HepG2 (cell line): ENCODE measurements around the gene TBC1D14. TPM values are rescaled to one million over a fixed set of nuclear protein-coding genes. Genes with fewer than 3 reads are reported as not detected.

Experiments used
- AHDC1 ChIP-seq: sonication (generic); formaldehyde crosslinking; IDR thresholded peaks from 2 replicates; pipeline ENCODE4 v1.5.1; 2020; ENCODE audit warnings: mild to moderate bottlenecking, missing genetic modification reagents, borderline replicate concordance
- ARID4A ChIP-seq: sonication (generic); formaldehyde crosslinking; IDR thresholded peaks from 2 replicates; pipeline ENCODE4 v1.5.0; 2020; ENCODE audit warnings: mild to moderate bottlenecking, missing genetic modification reagents, borderline replicate concordance
- ARID5B ChIP-seq: IDR thresholded peaks from 2 replicates; pipeline ENCODE4 v1.4.0; 2020; ENCODE audit warnings: mild to moderate bottlenecking, missing genetic modification reagents
- MBNL3 ChIP-seq: fragments of 250-450 bp; sonication (Bioruptor Pico); conservative IDR thresholded peaks from 2 replicates; pipeline ENCODE4 v1.8.0; 2022; ENCODE audit warnings: mild to moderate bottlenecking, inconsistent platforms
- NFATC3 ChIP-seq: sonication (generic); formaldehyde crosslinking; IDR thresholded peaks from 2 replicates; pipeline ENCODE4 v1.5.1; 2020; ENCODE audit warnings: mild to moderate bottlenecking, missing genetic modification reagents
- RBAK ChIP-seq: sonication (generic); formaldehyde crosslinking; IDR thresholded peaks from 2 replicates; pipeline ENCODE4 v1.5.1; 2020; ENCODE audit warnings: mild to moderate bottlenecking, missing genetic modification reagents
- TGIF2 ChIP-seq: IDR thresholded peaks from 2 replicates; pipeline ENCODE4 v1.6.1; 2016; ENCODE audit warnings: control low read depth, missing compliant biosample characterization
- ZBTB2 ChIP-seq: sonication (generic); formaldehyde crosslinking; IDR thresholded peaks from 2 replicates; pipeline ENCODE4 v1.8.0; 2022; ENCODE audit warnings: low read depth, missing genetic modification reagents
- ZGPAT ChIP-seq: IDR thresholded peaks from 2 replicates; pipeline ENCODE4 v1.6.1; 2016; ENCODE audit warnings: mild to moderate bottlenecking
- ZNF709 ChIP-seq: sonication (generic); formaldehyde crosslinking; IDR thresholded peaks from 2 replicates; pipeline ENCODE4 v1.5.0; 2020; ENCODE audit warnings: mild to moderate bottlenecking, missing genetic modification reagents
- ZNF75D ChIP-seq: sonication (generic); formaldehyde crosslinking; IDR thresholded peaks from 2 replicates; pipeline ENCODE4 v1.8.1; 2023; ENCODE audit warnings: missing genetic modification reagents, mild to moderate bottlenecking, borderline replicate concordance
- polyA plus RNA-seq, 8 experiments: library from polyadenylated mRNA; depleted of rRNA in 3 of 8; stranded (reverse) in 7 of 8; unstranded in 1 of 8; fragments of >200 nt; fragmentation: Illumina TruSeq in 4 of 8; extraction: Trizol in 4 of 8; gene quantifications; 2 replicates each; pipeline versions ENCODE4 v1.2.1 to v1.2.3, GENCODE V29; 2011 to 2016; ENCODE audit warnings: low read depth in 4 of 8, missing spikeins in 1 of 8, mixed read lengths in 1 of 8; ENCODE audit not compliant: insufficient read depth in 1 of 8
- total RNA-seq, 5 experiments: library from RNA; depleted of rRNA; stranded (reverse); fragments of >200 nt; fragmentation: Illumina TruSeq; extraction: Trizol; gene quantifications; 2 replicates each; pipeline ENCODE4 v1.2.3, GENCODE V29; 2016; ENCODE audit warnings: low read depth in 1 of 5

TBC1D14 gene
- total and polyA plus RNA-seq, 2 of the 13 experiments (the other 11 are each of a cell fraction or from before 2014, with no cell fraction given) = 29.5 to 46.5 TPM

GRCh38 chr4:6929812-6930464 is 20.3 kb downstream of the TBC1D14 start (continued):
- TF ChIP-seq ARID4A (CRISPR knock-in tag) = peak; percentile 45; the same call in 1 of the 2 replicates
- TF ChIP-seq MBNL3 (CRISPR knock-in tag) = no peak
- TF ChIP-seq ZNF75D (CRISPR knock-in tag) = no peak
- no peak for TF ChIP-seq ZNF709
- peak; percentile 57 for TF ChIP-seq ARID5B (CRISPR knock-in tag)
- 0 out of 2 replicates have a peak, but pooled peaks have one; percentile 18 for TF ChIP-seq TGIF2 (CRISPR knock-in tag)
- TF ChIP-seq AHDC1 (CRISPR knock-in tag) = no peak; the same call in 1 of the 2 replicates
- TF ChIP-seq ZBTB2 (CRISPR knock-in tag) = no peak
- no peak for TF ChIP-seq NFATC3 (CRISPR knock-in tag)
- 0 out of 2 replicates have a peak, but pooled peaks have one; percentile 51 for TF ChIP-seq RBAK
- peak; percentile 53; the same call in 1 of the 2 replicates for TF ChIP-seq ZGPAT (CRISPR knock-in tag)
